H1 (cell line): ENCODE measurements around the gene CISH. TPM values are rescaled to one million over a fixed set of nuclear protein-coding genes. Genes with fewer than 3 reads are reported as not detected.

Experiments used
- CTCF ChIA-PET: fragments of 300-600 bp; sonication (Branson Sonifier 250); formaldehyde crosslinking; loops from one replicate; lab custom pipeline; 2021; ENCODE audit not compliant: partially characterized antibody; lab: Charles Lee
- POLR2A ChIA-PET: fragments of 300-600 bp; sonication (Branson Sonifier 250); formaldehyde crosslinking; loops from one replicate; lab custom pipeline; 2021; ENCODE audit warnings: inconsistent platforms; ENCODE audit not compliant: partially characterized antibody; lab: Charles Lee
- DNase-seq, 2 experiments: peaks; one replicate each; pipeline versions ENCODE4 v3.0.0 to v3.0.0-alpha.2; 2010 to 2022; ENCODE audit warnings: low spot score in 2 of 2, low read depth in 1 of 2, mixed read lengths in 1 of 2
- FAIRE-seq: peaks from 2 replicates; lab custom pipeline; 2011; peaks lifted over from hg19 to GRCh38; lab: Jason Lieb, UNC
- H2AFZ ChIP-seq: 2 replicates; pipeline ENCODE4 v1.8.1; 2012; ENCODE audit warnings: low read length, inconsistent platforms
- H2AK5ac ChIP-seq: 2 replicates; pipeline ENCODE4 v1.6.1; 2013; ENCODE audit warnings: low read depth, low read length
- H2BK120ac ChIP-seq: replicated peaks from 2 replicates; pipeline ENCODE3; 2013; ENCODE audit warnings: low read depth, low read length, inconsistent platforms
- H2BK12ac ChIP-seq: 2 replicates; pipeline ENCODE4 v1.6.1; 2013; ENCODE audit warnings: low read depth, low read length
- H2BK15ac ChIP-seq: 2 replicates; pipeline ENCODE4 v1.6.1; 2013; ENCODE audit warnings: low read length
- H2BK20ac ChIP-seq: 2 replicates; pipeline ENCODE4 v1.6.1; 2013; ENCODE audit warnings: low read length
- H2BK5ac ChIP-seq: 2 replicates; pipeline ENCODE4 v1.6.1; 2013; ENCODE audit warnings: low read depth, low read length
- H3K14ac ChIP-seq: 2 replicates; pipeline ENCODE4 v1.6.1; 2013; ENCODE audit warnings: inconsistent platforms; ENCODE audit not compliant: insufficient read length
- H3K18ac ChIP-seq: 2 replicates; pipeline ENCODE4 v1.6.1; 2013; ENCODE audit warnings: low read length; ENCODE audit errors: extremely low read depth
- H3K23ac ChIP-seq: 2 replicates; pipeline ENCODE4 v1.6.1; 2013; ENCODE audit warnings: inconsistent platforms; ENCODE audit not compliant: insufficient read length
- H3K23me2 ChIP-seq: 2 replicates; pipeline ENCODE4 v1.6.1; 2013; ENCODE audit warnings: low read depth, low read length
- H3K27ac ChIP-seq: 2 replicates; pipeline ENCODE4 v1.6.1; 2011; ENCODE audit warnings: low read depth, low read length, inconsistent platforms
- H3K27me3 ChIP-seq, 4 experiments: replicated peaks in 1 of 4; 1 replicate in 1 of 4; 2 replicates in 3 of 4; pipeline versions ENCODE4 v1.6.1 to v1.8.1; 2011 to 2013; ENCODE audit warnings: low read length in 3 of 4, mild to moderate bottlenecking in 3 of 4, inconsistent platforms in 2 of 4, mixed read lengths in 2 of 4, moderate library complexity in 1 of 4; ENCODE audit not compliant: control insufficient read depth in 3 of 4, insufficient read depth in 3 of 4; ENCODE audit errors: extremely low read depth in 1 of 4
- H3K36me3 ChIP-seq, 4 experiments: 2 replicates each; pipeline versions ENCODE4 v1.6.1 to v1.8.1; 2011 to 2013; ENCODE audit warnings: mild to moderate bottlenecking in 4 of 4, low read length in 3 of 4, moderate library complexity in 2 of 4, control low read depth in 1 of 4, inconsistent platforms in 1 of 4; ENCODE audit not compliant: insufficient read depth in 4 of 4, control insufficient read depth in 2 of 4
- H3K4ac ChIP-seq: replicated peaks from 2 replicates; pipeline ENCODE3; 2013; ENCODE audit warnings: low read length, low read depth, mixed read lengths, inconsistent platforms; ENCODE audit not compliant: insufficient read length
- H3K4me1 ChIP-seq, 4 experiments: replicated peaks in 1 of 4; 1 replicate in 1 of 4; 2 replicates in 3 of 4; pipeline versions ENCODE4 v1.6.1 to v1.8.1; 2011 to 2013; ENCODE audit warnings: low read length in 3 of 4, inconsistent platforms in 2 of 4, mixed read lengths in 1 of 4; ENCODE audit not compliant: insufficient read depth in 4 of 4, control insufficient read depth in 3 of 4
- H3K4me2 ChIP-seq, 2 experiments: 2 replicates each; pipeline versions ENCODE4 v1.6.1 to v1.8.1; 2011 to 2013; ENCODE audit warnings: low read depth in 2 of 2, low read length in 2 of 2, control low read depth in 1 of 2, inconsistent platforms in 1 of 2, mild to moderate bottlenecking in 1 of 2; ENCODE audit not compliant: insufficient read depth in 1 of 2
- H3K4me3 ChIP-seq, 4 experiments: fragments of 200-600, 300-600 bp in 1 of 4; sonication (generic), shearing (Covaris generic), sonication (Bioruptor Twin) in 1 of 4; 2 replicates each; pipeline versions ENCODE4 v1.5.1 to v1.8.1; 2011 to 2016; ENCODE audit warnings: low read length in 4 of 4, low read depth in 3 of 4, control low read depth in 2 of 4, inconsistent platforms in 2 of 4, mild to moderate bottlenecking in 2 of 4, mixed read lengths in 1 of 4, moderate library complexity in 1 of 4; ENCODE audit not compliant: insufficient read depth in 2 of 4; ENCODE audit errors: extremely low read depth in 1 of 4
- H3K56ac ChIP-seq: replicated peaks from 2 replicates; pipeline ENCODE3; 2013; ENCODE audit warnings: low read depth, mild to moderate bottlenecking, mixed read lengths, low read length, inconsistent platforms; ENCODE audit not compliant: insufficient read length
- H3K79me1 ChIP-seq: 2 replicates; pipeline ENCODE4 v1.6.1; 2013; ENCODE audit warnings: low read depth, low read length, control low read depth
- H3K79me2 ChIP-seq, 2 experiments: 2 replicates each; pipeline versions ENCODE4 v1.6.1 to v1.8.1; 2012 to 2013; ENCODE audit warnings: low read length in 2 of 2, mild to moderate bottlenecking in 2 of 2, inconsistent platforms in 1 of 2; ENCODE audit not compliant: insufficient read depth in 2 of 2, control insufficient read depth in 1 of 2
- H3K9ac ChIP-seq, 4 experiments: replicated peaks in 1 of 4; 1 replicate in 1 of 4; 2 replicates in 3 of 4; pipeline versions ENCODE4 v1.6.1 to v1.8.1; 2011 to 2013; ENCODE audit warnings: low read depth in 3 of 4, low read length in 3 of 4, control low read depth in 2 of 4, mild to moderate bottlenecking in 2 of 4, moderate library complexity in 2 of 4, inconsistent platforms in 1 of 4; ENCODE audit errors: extremely low read depth in 1 of 4
- H3K9me3 ChIP-seq, 2 experiments: 2 replicates each; pipeline versions ENCODE4 v1.6.1 to v1.8.1; 2012 to 2013; ENCODE audit warnings: mild to moderate bottlenecking in 2 of 2, moderate library complexity in 2 of 2, control low read depth in 1 of 2, inconsistent platforms in 1 of 2, low read depth in 1 of 2, low read length in 1 of 2, mixed read lengths in 1 of 2; ENCODE audit not compliant: insufficient read depth in 2 of 2
- H4K20me1 ChIP-seq, 2 experiments: replicated peaks in 1 of 2; 2 replicates each; pipeline versions ENCODE3 to v1.8.1; 2011 to 2013; ENCODE audit warnings: inconsistent platforms in 2 of 2, low read length in 2 of 2, mild to moderate bottlenecking in 1 of 2; ENCODE audit not compliant: insufficient read depth in 2 of 2, control insufficient read depth in 1 of 2
- H4K5ac ChIP-seq: 2 replicates; pipeline ENCODE4 v1.6.1; 2013; ENCODE audit warnings: low read length, low read depth, mixed read lengths, inconsistent platforms; ENCODE audit not compliant: insufficient read length
- H4K8ac ChIP-seq: 2 replicates; pipeline ENCODE4 v1.8.0; 2013; ENCODE audit warnings: mild to moderate bottlenecking, moderate library complexity, low read length, inconsistent platforms; ENCODE audit not compliant: insufficient read depth; ENCODE audit errors: extremely low read depth
- H4K91ac ChIP-seq: replicated peaks from 2 replicates; pipeline ENCODE3; 2013; ENCODE audit warnings: low read length, mixed read lengths, inconsistent platforms; ENCODE audit not compliant: insufficient read length
- ASH2L ChIP-seq: fragments of 200-600, 300-600 bp; sonication (generic); IDR thresholded peaks from one replicate; pipeline ENCODE4 v1.7.1; 2017; ENCODE audit warnings: low read length
- BRCA1 ChIP-seq: IDR thresholded peaks from 2 replicates; pipeline ENCODE4 v1.6.1; 2012; ENCODE audit warnings: low read depth, low read length, improper control_type of control experiment
- EGR1 ChIP-seq: IDR thresholded peaks from 2 replicates; pipeline ENCODE4 v1.6.1; 2011; ENCODE audit warnings: low read depth, low read length, borderline replicate concordance
- GTF2F1 ChIP-seq: IDR thresholded peaks from 2 replicates; pipeline ENCODE4 v1.6.1; 2012; ENCODE audit warnings: low read depth, low read length, improper control_type of control experiment, borderline replicate concordance
- KDM1A ChIP-seq: fragments of 200-600, 300-600 bp; sonication (generic); IDR thresholded peaks from 2 replicates; pipeline ENCODE4 v1.7.1; 2016; ENCODE audit warnings: mild to moderate bottlenecking, low read length, borderline replicate concordance
- NRF1 ChIP-seq: IDR thresholded peaks from 2 replicates; pipeline ENCODE4 v1.6.1; 2011; ENCODE audit warnings: mild to moderate bottlenecking, low read depth, low read length, improper control_type of control experiment
- RAD21 ChIP-seq, 2 experiments: IDR thresholded peaks in 1 of 2; conservative IDR thresholded peaks in 1 of 2; 2 replicates each; pipeline ENCODE4 v1.6.1; 2011; ENCODE audit warnings: low read depth in 2 of 2, low read length in 2 of 2, improper control_type of control experiment in 1 of 2, inconsistent platforms in 1 of 2, mild to moderate bottlenecking in 1 of 2, moderate library complexity in 1 of 2
- SIN3A ChIP-seq, 2 experiments: IDR thresholded peaks in 1 of 2; conservative IDR thresholded peaks in 1 of 2; 2 replicates each; pipeline ENCODE4 v1.6.1; 2011 to 2012; ENCODE audit warnings: low read length in 2 of 2, improper control_type of control experiment in 1 of 2, low read depth in 1 of 2, mild to moderate bottlenecking in 1 of 2
- SRF ChIP-seq: IDR thresholded peaks from 2 replicates; pipeline ENCODE4 v1.6.1; 2011; ENCODE audit warnings: mild to moderate bottlenecking, low read depth, low read length, moderate library complexity
- SUZ12 ChIP-seq: fragments of 200-600 bp; sonication (generic); IDR thresholded peaks from 2 replicates; pipeline ENCODE4 v1.6.1; 2012; ENCODE audit warnings: mild to moderate bottlenecking, inconsistent platforms, low read length, moderate library complexity, mixed read lengths
- TCF12 ChIP-seq: IDR thresholded peaks from 2 replicates; pipeline ENCODE4 v1.6.1; 2011; ENCODE audit warnings: low read depth, mild to moderate bottlenecking, low read length
- WGBS, 2 experiments: shearing (Covaris generic) in 1 of 2; methylation state at CpG; one replicate each; pipeline versions ENCODE4 v1.1.6 to v1.1.7; 2013 to 2015; ENCODE audit warnings: low lambda C conversion rate in 2 of 2, mixed read lengths in 2 of 2, inconsistent platforms in 1 of 2, low coverage in 1 of 2, missing lambda C conversion rate in 1 of 2; ENCODE audit not compliant: insufficient replicate concordance in 2 of 2, insufficient coverage in 1 of 2, insufficient read length in 1 of 2; ENCODE audit errors: extremely low coverage in 1 of 2, missing lambda C conversion rate in 1 of 2; 5-methylcytosine and 5-hydroxymethylcytosine counted together
- polyA plus RNA-seq, 7 experiments: library from polyadenylated mRNA; depleted of rRNA in 3 of 7; stranded (reverse) in 5 of 7; unstranded in 2 of 7; fragments of >200 nt in 5 of 7; fragments of 200-250 nt in 2 of 7; gene quantifications; 1 replicate in 5 of 7; 2 replicates in 1 of 7; 4 replicates in 1 of 7; pipeline versions ENCODE4 v1.2.1 to v1.2.3, GENCODE V29; 2011 to 2013; ENCODE audit warnings: missing spikeins in 2 of 7, mixed read lengths in 2 of 7
- total RNA-seq: library from RNA; stranded (reverse); fragmentation: NEBNext Ultra II Directional; extraction: Animal tissue kit (Norgen Biotek cat#: 25700); gene quantifications from 2 replicates; pipeline ENCODE4 v1.2.1, GENCODE V29; 2021
- TF ChIP-seq, protein P1 (sequence below): IDR thresholded peaks from 2 replicates; pipeline ENCODE4 v1.6.1; 2012; ENCODE audit warnings: inconsistent platforms

CISH gene
- total and polyA plus RNA-seq, 2 of the 8 experiments (the other 6 are each of a cell fraction or from before 2014, with no cell fraction given) = 1.9 to 2.2 TPM

DNA sequence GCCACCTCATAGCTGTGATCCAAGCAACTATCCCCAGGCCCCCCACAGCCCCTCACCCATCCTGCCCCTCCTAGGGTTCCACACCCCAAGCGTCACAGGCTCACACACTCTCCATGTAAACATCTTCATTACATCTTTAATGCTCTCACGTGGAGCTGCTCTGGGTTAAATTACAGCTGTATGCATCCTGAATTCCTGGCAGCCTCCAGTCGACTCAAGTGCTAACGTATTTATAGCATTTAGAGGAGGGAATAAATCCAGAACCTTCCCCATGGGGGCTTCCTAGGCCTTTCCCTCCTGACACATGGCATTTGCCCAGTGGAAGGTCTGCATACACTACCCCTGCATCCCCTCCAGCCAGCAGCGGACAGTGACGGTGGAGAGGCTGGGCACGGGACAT is 53.7 kb downstream of the CISH start:
- H4K8ac ChIP-seq = no peak overlapping the region
- H3K79me2 ChIP-seq = no peaks in the 10 kb centered on the region
- no peak overlapping the region for H2BK120ac ChIP-seq
- no peak overlapping the region for H3K4ac ChIP-seq
- TF ChIP-seq SRF = no peak
- no peak for TF ChIP-seq TCF12
- TF ChIP-seq SIN3A (conservative IDR thresholded peaks at IDR 0.05 in 1 of 2, IDR thresholded peaks at IDR 0.05 in 1 of 2; ENCODE audit: low read depth in 1 of 2, low read length in 2 of 2) = no peak
- TF ChIP-seq SUZ12 = no peak
- TF ChIP-seq GTF2F1 = no peak
- TF ChIP-seq EGR1 = no peak
- TF ChIP-seq, protein P1, sequence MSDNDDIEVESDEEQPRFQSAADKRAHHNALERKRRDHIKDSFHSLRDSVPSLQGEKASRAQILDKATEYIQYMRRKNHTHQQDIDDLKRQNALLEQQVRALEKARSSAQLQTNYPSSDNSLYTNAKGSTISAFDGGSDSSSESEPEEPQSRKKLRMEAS = no peak
- no peak for TF ChIP-seq NRF1
- TF ChIP-seq KDM1A = no peak
- no peak for TF ChIP-seq RAD21 (IDR thresholded peaks at IDR 0.05 in 1 of 2, conservative IDR thresholded peaks at IDR 0.05 in 1 of 2; ENCODE audit: low read depth in 2 of 2, low read length in 2 of 2)
- TF ChIP-seq BRCA1 = no peak
- TF ChIP-seq ASH2L = no peak
- no peak overlapping the region for H3K56ac ChIP-seq
- ChIA-PET CTCF (interaction anchor here (0.6 to 46.5 kb wide), 11 partner anchors 9 to 273 kb away, joined by 3 to 863 read pairs (median 4); partner anchors contain the start of genes C3orf18, CISH, CYB561D2 and HEMK1), POLR2A (interaction anchor here (0.8 kb wide), 1 partner anchor 86 kb away, joined by 3 read pairs; no protein-coding TSS in a partner anchor)
- no peak overlapping the region for H2AK5ac ChIP-seq
- no peak overlapping the region for H3K14ac ChIP-seq
- no peaks in the 10 kb centered on the region for H3K79me1 ChIP-seq
- no peaks in the 10 kb centered on the region for H3K9me3 ChIP-seq
- H3K9ac ChIP-seq = no peak overlapping the region
- H2BK20ac ChIP-seq = no peak overlapping the region
- no peaks in the 10 kb centered on the region for H3K23me2 ChIP-seq
- no peak overlapping the region for H2AFZ ChIP-seq
- FAIRE-seq (no peak), DNase-seq (no peak)
- 79% methylated on average over 7 of the region's 7 CpGs; no CpG with 5 or more reads in 1 of the 2 experiments for WGBS, 2 experiments
- H3K27ac ChIP-seq = no peak overlapping the region
- no peak overlapping the region for H2BK12ac ChIP-seq
- H4K20me1 ChIP-seq = no peaks in the 10 kb centered on the region
- H3K23ac ChIP-seq = no peak overlapping the region
- H4K91ac ChIP-seq = no peak overlapping the region
- no peak overlapping the region for H4K5ac ChIP-seq
- H3K36me3 ChIP-seq = no peaks in the 10 kb centered on the region
- H2BK15ac ChIP-seq = no peak overlapping the region
- H3K18ac ChIP-seq = no peak overlapping the region
- no peak overlapping the region for H3K4me2 ChIP-seq
- H2BK5ac ChIP-seq = no peak overlapping the region
- H3K4me3 ChIP-seq = no peak overlapping the region
- H3K4me1 ChIP-seq = peaks cover 0 to 3% (median 0%) of the 10 kb centered on the region in 4 experiments; a peak in 3 of 7 replicates
- H3K27me3 ChIP-seq = peaks cover 0 to 3% (median 0%) of the 10 kb centered on the region in 4 experiments; a peak in 2 of 7 replicates
